IgD-negative memory B cell (primary cell): Measurements from ENCODE around the gene TWF1. TPM values are rescaled to one million over a fixed set of nuclear protein-coding genes. Genes with fewer than 3 reads are reported as not detected.
A peak's percentile ranks its signal among the peaks of the same experiment; 100 is the strongest.
"Not testable (repeated sequence)": the region's sequence is repeated elsewhere in the genome, so short reads cannot be mapped to it uniquely, and the experiment has no call there.

Source experiments
- H3K27ac Mint-ChIP-seq, 3 donors: one replicate each; pipeline ENCODE4 v1.8.0; 2020 to 2022; ENCODE audit warnings: mild to moderate bottlenecking in 3 of 3, mixed read lengths in 3 of 3, moderate library complexity in 1 of 3
- H3K27me3 Mint-ChIP-seq: one replicate; pipeline ENCODE4 v1.8.0; 2021; ENCODE audit warnings: mixed read lengths
- H3K36me3 Mint-ChIP-seq: one replicate; pipeline ENCODE4 v1.8.0; 2020; ENCODE audit warnings: mild to moderate bottlenecking, mixed read lengths
- H3K4me1 Mint-ChIP-seq, 3 donors: one replicate each; pipeline ENCODE4 v1.8.0; 2020 to 2022; ENCODE audit warnings: mixed read lengths in 3 of 3, mild to moderate bottlenecking in 1 of 3
- H3K4me3 Mint-ChIP-seq, 4 donors: one replicate each; pipeline ENCODE4 v1.8.0; 2020 to 2022; ENCODE audit warnings: mild to moderate bottlenecking in 4 of 4, mixed read lengths in 4 of 4, moderate library complexity in 3 of 4
- H3K9me3 Mint-ChIP-seq, 3 donors: one replicate each; pipeline ENCODE4 v1.8.0; 2020 to 2021; ENCODE audit warnings: mixed read lengths in 3 of 3, mild to moderate bottlenecking in 1 of 3
- polyA plus RNA-seq: library from polyadenylated mRNA; unstranded; fragments of 300-500 nt; fragmentation: Illumina TruSeq; gene quantifications from one replicate; pipeline ENCODE4 v1.2.3, GENCODE V29; 2021

The TWF1 gene
- 22.3 TPM for polyA plus RNA-seq

DNA sequence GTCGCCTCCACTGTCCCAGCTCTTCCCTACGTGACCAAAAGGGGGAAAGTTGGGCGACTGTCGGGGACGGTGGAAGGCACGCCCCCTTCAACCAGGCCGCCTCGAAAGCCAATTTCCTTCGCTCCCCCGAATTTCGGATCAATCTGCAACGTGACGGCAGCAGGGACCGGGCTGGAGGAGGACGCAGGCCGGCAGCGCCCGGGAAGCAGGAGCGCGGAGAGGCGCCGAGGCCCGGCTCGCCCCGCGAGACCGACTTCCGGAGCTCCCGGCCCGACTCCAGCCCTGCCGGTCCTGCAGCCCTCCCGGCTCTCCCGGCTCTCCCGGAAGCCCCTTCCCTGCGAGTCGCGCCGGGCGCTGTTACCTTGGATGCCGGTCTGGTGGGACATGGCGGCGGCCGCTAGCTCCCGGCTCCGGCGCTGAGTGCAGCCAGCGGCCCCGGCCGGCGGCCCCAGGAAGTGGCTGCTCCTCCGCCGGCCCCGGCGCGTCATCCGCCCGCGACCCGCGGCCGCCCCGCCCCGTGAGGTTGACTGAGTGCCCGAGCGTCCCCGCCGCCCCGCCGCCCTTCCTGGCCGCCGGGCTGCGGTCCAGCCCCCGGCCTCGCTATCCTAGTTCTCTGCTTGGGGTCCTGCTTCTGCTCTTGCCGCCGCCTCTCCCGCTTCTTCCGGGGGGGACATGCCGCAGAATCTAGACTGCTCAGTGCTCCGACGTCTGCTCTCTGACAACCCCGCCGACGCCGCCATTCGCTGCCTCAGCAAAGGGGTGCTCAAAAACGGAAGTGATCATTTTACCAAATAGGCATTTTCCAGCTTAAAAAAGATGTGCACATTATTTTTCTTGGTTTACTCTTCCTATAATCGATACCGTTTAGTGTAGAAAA is at the start of gene TWF1:
Gene TWF1 (minus strand): TSS at position 458 of the 877 bp plus-strand sequence. CDS start 72 bp downstream, at position 386.
- peaks cover 0 to 2% (median 0%) of the 10 kb centered on the region in 3 donors for H3K9me3 Mint-ChIP-seq
- no peaks in the 10 kb centered on the region for H3K36me3 Mint-ChIP-seq
- peaks cover 14 to 22% (median 20%) of the 10 kb centered on the region in 3 donors for H3K4me1 Mint-ChIP-seq

GRCh38 chr12:43852744-43853143 is 46.6 kb upstream of the TWF1 start:
- peaks cover 0 to 2% (median 0%) of the 10 kb centered on the region in 3 donors for H3K4me1 Mint-ChIP-seq
- H3K27ac Mint-ChIP-seq: no peak overlapping the region
- H3K36me3 Mint-ChIP-seq: peaks cover 15% of the 10 kb centered on the region

More for the DNA sequence above, at the start of gene TWF1:
- H3K4me3 Mint-ChIP-seq: peak within 1 kb of the TSS; percentile 98 to 100 (median 100)
- H3K27ac Mint-ChIP-seq: peak within 1 kb of the TSS; percentile 98 to 100 (median 100)
- H3K27me3 Mint-ChIP-seq: no peaks in the 10 kb centered on the region

DNA sequence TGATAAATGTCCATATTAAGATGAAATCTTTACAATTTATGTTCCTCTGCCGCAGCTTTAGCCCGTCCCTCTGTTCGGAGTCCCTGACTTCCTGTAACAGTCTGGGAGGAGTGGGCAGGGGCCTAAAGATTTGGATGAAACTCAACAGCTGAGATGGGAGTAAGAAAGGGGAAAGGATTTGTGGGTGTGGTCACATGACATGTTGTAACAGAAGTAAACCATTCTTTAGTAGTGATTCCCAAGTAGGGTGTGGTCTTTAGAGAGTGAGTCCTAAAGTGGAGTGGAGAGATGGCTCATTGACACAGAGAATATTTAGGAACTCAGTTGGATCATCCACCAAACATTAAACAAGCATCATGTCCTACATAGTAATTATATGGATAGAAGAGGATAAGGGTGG is 42.7 kb upstream of the TWF1 start:
- Mint-ChIP-seq H3K4me3 (no peak overlapping the region), H3K36me3 (peaks cover 25% of the 10 kb centered on the region), H3K9me3 (peaks cover 2 to 13% (median 7%) of the 10 kb centered on the region in 3 donors), H3K27ac (no peak overlapping the region), H3K4me1 (peaks cover 0 to 1% (median 1%) of the 10 kb centered on the region in 3 donors), H3K27me3 (no peaks in the 10 kb centered on the region)

More at GRCh38 chr12:43852744-43853143, 46.6 kb upstream of the TWF1 start:
- Mint-ChIP-seq H3K27me3 (no peaks in the 10 kb centered on the region), H3K4me3 (no peak overlapping the region), H3K9me3 (peaks cover 0 to 3% (median 0%) of the 10 kb centered on the region in 3 donors)

DNA sequence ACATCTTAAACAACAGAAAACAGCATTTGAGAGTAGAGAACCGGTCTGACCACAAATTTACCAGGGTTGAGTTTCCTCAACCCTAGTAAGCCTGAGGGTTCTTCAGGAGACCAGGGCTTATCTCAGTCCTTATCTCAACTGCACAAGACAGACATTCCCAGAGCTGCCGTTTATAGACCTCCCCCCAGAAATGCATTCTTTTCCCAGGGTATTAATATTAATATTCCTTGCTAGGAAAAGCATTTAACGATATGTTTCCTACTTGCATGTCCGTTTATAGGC is 42.0 kb upstream of the TWF1 start:
- Mint-ChIP-seq H3K4me1 (peaks cover 0 to 1% (median 1%) of the 10 kb centered on the region in 3 donors), H3K36me3 (peaks cover 25% of the 10 kb centered on the region), H3K4me3 (no peak overlapping the region), H3K27me3 (no peaks in the 10 kb centered on the region), H3K27ac (no peak overlapping the region), H3K9me3 (peaks cover 2 to 13% (median 7%) of the 10 kb centered on the region in 3 donors)

DNA sequence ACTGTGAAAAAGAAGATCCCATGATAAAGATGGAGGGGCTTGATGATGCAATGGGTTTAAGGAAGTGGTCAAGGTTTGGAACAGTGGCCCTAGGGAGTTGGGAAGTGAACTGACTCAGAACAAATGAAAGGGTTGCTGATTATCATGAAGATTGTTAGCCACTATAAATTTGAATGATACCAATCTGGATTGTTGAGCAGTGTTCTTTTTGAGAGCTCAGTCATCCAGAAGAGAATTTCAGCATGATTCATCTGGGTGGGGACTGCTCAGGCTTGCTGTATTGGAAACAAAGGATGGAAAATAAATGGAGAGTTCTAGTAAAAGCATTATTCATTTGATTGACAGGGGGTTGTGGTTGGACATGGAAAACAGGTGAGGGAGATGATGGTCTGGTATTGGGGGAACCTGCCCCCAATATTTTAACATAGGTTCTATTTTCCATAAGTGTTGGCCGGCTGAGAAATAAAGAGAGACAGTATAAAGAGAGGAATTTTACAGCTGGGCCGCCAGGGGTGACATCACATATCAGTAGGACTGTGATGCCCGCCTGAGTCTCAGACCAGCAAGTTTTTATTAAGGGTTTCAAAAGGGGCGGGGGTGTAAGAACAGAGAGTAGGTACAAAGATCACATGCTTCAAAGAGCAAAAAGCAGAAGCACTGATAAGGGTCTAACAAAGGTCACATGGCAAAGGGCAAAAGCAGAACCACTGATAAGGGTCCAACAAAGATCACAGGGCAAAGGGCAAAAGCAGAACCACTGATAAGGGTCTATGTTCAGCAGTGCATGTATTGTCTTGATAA is 41.5 kb upstream of the TWF1 start:
- H3K4me1 Mint-ChIP-seq, H3K27ac Mint-ChIP-seq: not testable (repeated sequence)
- H3K9me3 Mint-ChIP-seq: peaks cover 2 to 13% (median 7%) of the 10 kb centered on the region in 3 donors

DNA sequence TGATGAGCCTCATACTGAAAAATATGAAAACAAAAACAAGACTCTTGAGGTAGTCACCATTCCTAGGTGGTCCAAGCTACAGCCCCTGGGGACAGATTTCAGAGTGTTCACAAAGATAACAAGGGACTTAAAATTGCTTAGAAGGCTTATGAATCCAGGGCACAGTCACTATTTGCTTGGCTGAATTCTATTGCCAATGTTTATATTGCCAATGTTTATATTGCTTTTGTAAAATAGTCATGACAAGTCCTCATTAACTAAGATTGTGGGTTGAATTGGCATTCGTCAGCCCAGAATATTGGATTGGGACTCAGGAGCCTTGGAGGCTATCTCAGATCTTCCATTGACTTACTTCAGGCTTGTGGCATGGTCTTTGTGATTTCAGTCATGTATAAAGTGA is 36.1 kb upstream of the TWF1 start:
- no peak overlapping the region for H3K27ac Mint-ChIP-seq
- H3K9me3 Mint-ChIP-seq: peaks cover 0 to 5% (median 4%) of the 10 kb centered on the region in 3 donors
- H3K27me3 Mint-ChIP-seq: no peaks in the 10 kb centered on the region
- H3K4me1 Mint-ChIP-seq: peaks cover 0 to 3% (median 1%) of the 10 kb centered on the region in 3 donors
- H3K36me3 Mint-ChIP-seq: peaks cover 8% of the 10 kb centered on the region
- H3K4me3 Mint-ChIP-seq: no peak overlapping the region

More for the DNA sequence above, 41.5 kb upstream of the TWF1 start:
- H3K4me3 Mint-ChIP-seq, H3K27me3 Mint-ChIP-seq: not testable (repeated sequence)
- peaks cover 25% of the 10 kb centered on the region for H3K36me3 Mint-ChIP-seq

DNA sequence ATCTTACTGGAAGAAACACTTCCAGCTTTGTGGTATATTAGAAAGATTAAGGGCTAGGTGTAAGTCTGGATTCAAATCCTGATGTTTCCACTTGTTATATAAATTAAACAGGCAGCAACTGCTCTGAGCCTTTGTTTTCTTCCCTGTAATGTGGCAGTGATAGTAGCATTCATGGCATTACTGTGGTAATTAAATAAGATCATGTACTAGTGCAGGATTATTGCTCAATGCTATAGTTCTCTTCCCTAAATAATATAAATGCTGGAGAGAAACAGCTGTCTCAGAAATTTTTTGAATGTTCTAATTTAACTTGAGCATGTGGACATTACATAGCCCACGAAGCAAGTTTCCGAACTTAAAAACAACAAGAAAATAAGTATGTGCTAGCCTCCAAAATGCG is 35.1 kb upstream of the TWF1 start:
- Mint-ChIP-seq H3K27ac (peak overlapping the region in 1 of 3 donors; percentile 73), H3K4me3 (no peak overlapping the region)

GRCh38 chr12:43840338-43840737 is 34.2 kb upstream of the TWF1 start:
- H3K27ac Mint-ChIP-seq: no peak overlapping the region
- peaks cover 6% of the 10 kb centered on the region in 3 donors for H3K4me1 Mint-ChIP-seq
- H3K27me3 Mint-ChIP-seq: no peaks in the 10 kb centered on the region
- no peak overlapping the region for H3K4me3 Mint-ChIP-seq
- no peaks in the 10 kb centered on the region for H3K9me3 Mint-ChIP-seq
- H3K36me3 Mint-ChIP-seq: no peaks in the 10 kb centered on the region

More for the DNA sequence above, 35.1 kb upstream of the TWF1 start:
- Mint-ChIP-seq H3K27me3 (no peaks in the 10 kb centered on the region), H3K36me3 (no peaks in the 10 kb centered on the region), H3K4me1 (peaks cover 5 to 6% (median 6%) of the 10 kb centered on the region in 3 donors), H3K9me3 (no peaks in the 10 kb centered on the region)

GRCh38 chr12:43836475-43836989 is 30.4 kb upstream of the TWF1 start:
- Mint-ChIP-seq H3K4me1 (peaks cover 6 to 15% (median 13%) of the 10 kb centered on the region in 3 donors), H3K36me3 (no peaks in the 10 kb centered on the region), H3K27me3 (no peaks in the 10 kb centered on the region), H3K27ac (peak overlapping the region; percentile 83 to 94 (median 84)), H3K9me3 (no peaks in the 10 kb centered on the region), H3K4me3 (peak overlapping the region; percentile 87 to 93 (median 90))

DNA sequence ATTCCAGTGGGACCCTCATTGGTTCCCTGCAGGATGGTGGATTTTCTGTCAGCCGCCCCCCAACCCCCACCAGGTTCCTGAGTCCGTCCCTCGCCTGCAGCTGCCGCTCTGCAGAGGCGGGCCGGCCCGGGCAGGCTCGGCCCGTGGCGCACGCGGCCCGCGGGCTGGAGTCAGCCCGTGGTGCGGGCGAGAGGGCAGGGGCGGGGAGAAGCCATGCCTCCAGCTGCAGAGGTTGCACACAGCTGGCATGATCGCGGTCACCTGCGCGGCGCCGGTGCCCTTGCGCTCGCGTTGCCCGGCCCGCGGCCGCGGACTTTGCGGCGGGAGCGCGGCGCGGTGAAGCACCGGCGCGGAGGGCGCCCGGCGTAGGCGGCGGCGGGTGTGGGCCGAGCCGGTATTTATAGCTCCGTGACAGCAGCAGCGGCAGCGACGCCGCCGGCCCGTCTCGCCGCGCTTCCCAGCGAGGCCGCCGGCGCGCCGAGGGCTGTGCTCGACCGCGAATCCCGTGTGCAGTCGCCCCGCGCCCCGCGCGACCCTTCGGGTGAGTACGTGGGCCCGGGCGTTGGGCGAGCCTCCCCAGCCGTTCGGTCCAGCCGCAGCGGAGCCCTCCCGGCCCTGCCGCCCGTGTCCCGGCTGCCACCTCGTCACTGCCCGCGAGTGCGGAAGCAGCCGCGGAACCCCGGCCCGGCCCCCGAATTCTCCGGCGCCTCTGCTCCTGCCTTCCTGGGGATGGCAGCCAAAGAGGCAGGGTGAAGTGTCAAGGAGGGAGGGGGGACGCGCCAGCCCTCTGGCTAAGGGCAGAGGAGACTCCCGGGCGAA is 29.7 kb upstream of the TWF1 start, which contains the start of gene TMEM117:
Gene TMEM117 (plus strand): TSS at position 426 of the 819 bp plus-strand sequence.
- no peaks in the 10 kb centered on the region for H3K27me3 Mint-ChIP-seq
- H3K4me3 Mint-ChIP-seq: peak within 1 kb of the TSS; percentile 89 to 94 (median 94)
- peaks cover 6 to 15% (median 13%) of the 10 kb centered on the region in 3 donors for H3K4me1 Mint-ChIP-seq
- H3K27ac Mint-ChIP-seq: peak within 1 kb of the TSS; percentile 83 to 94 (median 91)
- H3K9me3 Mint-ChIP-seq: no peaks in the 10 kb centered on the region
- no peaks in the 10 kb centered on the region for H3K36me3 Mint-ChIP-seq

DNA sequence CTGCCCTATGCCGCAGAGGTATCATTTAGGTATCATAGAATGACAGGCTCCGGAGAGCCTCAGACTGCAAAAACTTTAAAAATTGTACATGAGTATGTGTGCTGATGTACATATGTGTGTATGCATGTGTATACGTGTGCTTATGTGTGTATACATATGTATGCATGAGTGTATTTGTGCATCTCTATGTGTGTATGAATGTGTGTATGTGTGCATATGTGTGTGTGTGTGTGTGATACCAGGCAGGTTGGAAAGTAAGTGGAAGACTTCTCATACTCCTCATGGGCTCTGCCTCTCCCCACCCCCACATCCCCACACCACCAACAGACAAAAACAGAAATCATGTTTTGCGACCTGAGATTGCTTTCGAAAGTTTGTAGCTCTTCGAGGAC is 29.1 kb upstream of the TWF1 start:
- peaks cover 6 to 15% (median 13%) of the 10 kb centered on the region in 3 donors for H3K4me1 Mint-ChIP-seq
- no peaks in the 10 kb centered on the region for H3K27me3 Mint-ChIP-seq
- peak overlapping the region in 2 of 3 donors; percentile 9 to 91 for H3K27ac Mint-ChIP-seq
- H3K9me3 Mint-ChIP-seq: no peaks in the 10 kb centered on the region
- no peaks in the 10 kb centered on the region for H3K36me3 Mint-ChIP-seq
- H3K4me3 Mint-ChIP-seq: peak overlapping the region; percentile 72 to 94 (median 94)

DNA sequence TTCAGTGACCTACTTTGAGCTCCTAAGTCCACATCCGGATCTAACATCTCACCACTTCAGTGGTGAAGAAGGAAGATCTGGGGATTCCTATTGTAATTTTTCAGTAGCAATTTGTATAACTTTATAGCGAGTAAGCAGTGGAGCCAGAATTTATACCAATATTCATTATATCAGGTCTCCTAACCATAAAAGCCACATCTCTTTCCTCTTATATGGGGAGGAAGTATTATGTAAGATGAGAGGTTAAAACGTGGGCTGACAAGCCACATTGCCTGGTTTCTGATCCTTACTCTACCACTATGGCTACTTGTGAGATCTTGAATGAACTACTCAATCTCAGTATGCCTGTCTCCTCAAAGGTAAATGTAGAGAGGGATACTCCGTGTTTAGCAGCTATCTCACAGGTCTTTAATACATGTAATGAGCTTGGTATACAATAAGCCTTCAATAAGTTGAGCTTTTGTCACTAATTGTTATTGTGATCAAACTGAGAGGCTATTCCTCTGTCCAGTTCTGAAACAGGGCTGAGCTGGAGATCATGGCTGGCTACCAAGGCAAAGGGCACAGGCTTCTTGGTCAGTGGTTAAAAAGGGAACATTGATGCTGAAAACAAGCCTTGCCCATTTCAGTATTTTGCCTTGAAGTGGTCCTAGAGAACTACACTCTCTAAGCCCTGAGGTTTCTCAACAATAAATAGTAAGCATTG is 26.5 kb upstream of the TWF1 start:
- no peaks in the 10 kb centered on the region for H3K27me3 Mint-ChIP-seq
- no peaks in the 10 kb centered on the region for H3K36me3 Mint-ChIP-seq
- H3K27ac Mint-ChIP-seq: no peak overlapping the region
- H3K4me1 Mint-ChIP-seq: peaks cover 6 to 15% (median 11%) of the 10 kb centered on the region in 3 donors
- peak overlapping the region in 1 of 4 donors; percentile 12 for H3K4me3 Mint-ChIP-seq
- no peaks in the 10 kb centered on the region for H3K9me3 Mint-ChIP-seq

DNA sequence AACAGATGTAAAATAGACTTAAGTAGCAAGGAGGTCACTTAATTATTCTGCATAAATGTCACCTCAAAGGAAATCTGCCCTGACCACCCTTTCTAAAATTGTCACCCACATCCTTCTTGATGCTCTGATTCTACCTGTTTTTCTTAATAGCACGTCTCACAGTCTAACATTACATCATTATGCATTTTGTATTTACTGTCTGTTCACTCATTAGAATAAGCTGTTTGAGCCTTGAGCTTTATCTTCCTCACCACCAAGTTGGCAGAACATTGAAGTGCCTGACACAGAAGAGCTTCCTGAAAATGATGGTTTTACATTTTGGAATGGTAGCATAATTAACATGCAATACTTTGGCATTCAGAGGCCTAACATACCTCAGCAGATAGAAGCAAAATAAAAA is 21.0 kb upstream of the TWF1 start:
- no peaks in the 10 kb centered on the region for H3K27me3 Mint-ChIP-seq
- no peaks in the 10 kb centered on the region for H3K4me1 Mint-ChIP-seq
- no peak overlapping the region for H3K4me3 Mint-ChIP-seq
- no peak overlapping the region for H3K27ac Mint-ChIP-seq
- H3K9me3 Mint-ChIP-seq: no peaks in the 10 kb centered on the region
- no peaks in the 10 kb centered on the region for H3K36me3 Mint-ChIP-seq

- Mint-ChIP-seq H3K36me3 (no peaks in the 10 kb centered on the region), H3K27me3 (no peaks in the 10 kb centered on the region), H3K9me3 (no peaks in the 10 kb centered on the region), H3K4me3 (no peak overlapping the region), H3K4me1 (no peaks in the 10 kb centered on the region), H3K27ac (no peak overlapping the region)
These were observed 20.6 kb upstream of the TWF1 start for GRCh38 chr12:43826681-43827080.
